Middle frontal gyrus (tissue), 1 donor: Measurements from ENCODE around the gene SIX3.

ENCODE experiments used
- DNase-seq: peaks from one replicate; pipeline ENCODE4 v3.0.0-alpha.2; 2015; ENCODE audit warnings: low spot score; ENCODE audit errors: extremely low spot score

Gene SIX3

DNA sequence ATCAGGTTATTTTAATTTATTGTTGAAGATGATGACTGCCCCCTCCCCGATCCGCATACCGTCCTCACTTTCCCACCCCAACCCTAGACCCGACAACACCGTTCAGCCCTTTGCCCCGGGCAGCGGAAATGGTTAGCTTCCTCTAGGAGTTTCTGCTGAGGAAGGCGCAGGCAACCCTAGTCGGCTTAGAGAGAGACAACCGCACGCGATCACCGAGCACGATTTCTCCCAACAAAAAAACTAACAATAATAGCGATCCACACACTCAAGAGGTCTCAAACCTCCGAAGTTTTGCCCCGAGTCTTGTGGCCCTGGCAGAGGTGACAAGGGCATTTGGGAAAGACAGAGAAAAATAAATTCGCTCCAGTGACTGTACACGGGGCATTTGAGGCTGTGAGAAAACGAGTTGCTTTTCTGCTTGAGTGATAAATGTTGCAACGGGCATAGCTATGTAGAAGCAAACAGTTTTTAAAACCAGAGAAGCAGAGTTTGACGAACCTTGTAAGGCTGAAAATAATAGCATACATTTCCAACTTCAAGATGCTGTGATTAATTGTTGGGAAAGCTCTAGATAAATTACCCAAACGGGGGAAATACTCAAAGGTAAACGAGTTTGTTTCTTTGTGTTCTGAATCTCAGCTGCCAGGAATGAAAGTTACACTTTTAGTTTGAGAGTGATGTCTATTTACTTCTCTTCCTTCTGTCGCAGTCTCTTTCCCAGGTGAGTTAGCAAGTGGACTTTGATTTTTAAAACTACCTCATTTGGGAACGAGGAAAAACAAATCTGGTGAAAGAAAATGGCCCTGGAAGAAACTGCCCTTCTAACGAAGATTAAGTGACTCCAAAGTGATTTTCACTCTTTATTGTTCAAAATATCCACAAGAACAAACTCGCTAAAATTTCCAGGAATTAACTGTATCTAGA lies 11.0 kb upstream of the SIX3 start:
- no peak for DNase-seq

DNA sequence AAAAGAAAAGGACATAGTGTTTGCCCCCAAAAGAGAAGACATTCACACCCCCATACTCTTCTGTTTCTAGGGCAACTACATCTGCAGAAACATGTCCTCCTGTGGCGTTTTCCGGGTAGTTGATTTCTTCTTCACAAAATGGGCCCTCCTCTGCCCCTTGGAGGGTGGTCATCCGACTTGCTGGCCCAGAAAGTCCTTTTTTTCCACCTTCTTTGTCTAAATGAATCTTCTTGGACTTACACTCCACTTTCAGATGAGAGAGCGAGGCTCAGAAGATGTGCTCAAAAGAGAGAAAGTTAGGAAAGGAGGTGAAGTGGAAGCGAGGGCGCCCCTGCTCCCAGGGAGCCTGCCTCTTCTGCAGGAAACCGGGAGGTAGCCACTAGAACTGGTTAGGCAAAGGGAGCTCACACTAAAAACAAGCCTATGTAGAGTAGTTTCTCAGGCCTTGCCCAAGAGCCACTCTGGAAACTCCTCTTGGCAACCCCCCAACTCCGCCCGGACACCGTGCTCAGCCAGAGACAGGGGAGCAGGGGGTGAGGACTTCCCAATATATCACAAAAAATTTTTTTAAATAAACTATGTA lies 10.2 kb upstream of the SIX3 start:
- DNase-seq: no peak

DNA sequence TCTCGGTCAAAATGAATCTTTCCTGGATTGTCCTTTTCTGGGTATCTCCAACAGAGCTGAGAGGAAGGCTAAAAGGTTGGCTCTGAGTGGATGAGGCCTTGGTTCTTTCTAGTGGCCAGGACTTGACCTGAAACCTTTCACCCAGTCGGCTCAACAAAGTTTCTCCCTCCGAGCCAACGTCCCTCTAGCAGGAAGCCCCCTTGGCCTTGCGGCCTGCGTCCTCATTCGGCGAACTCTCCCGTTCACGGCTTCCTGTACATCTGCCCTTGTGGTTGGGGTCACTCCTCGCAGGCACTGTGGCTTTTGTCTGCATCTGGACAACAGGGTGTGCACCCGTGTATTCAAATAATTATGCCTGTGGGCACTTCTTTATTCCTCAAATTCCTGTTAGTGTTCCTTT lies 9.4 kb upstream of the SIX3 start:
- no peak for DNase-seq

- DNase-seq: no peak
Observed at GRCh38 chr2:44932564-44933392, 8.7 kb upstream of the SIX3 start.

DNA sequence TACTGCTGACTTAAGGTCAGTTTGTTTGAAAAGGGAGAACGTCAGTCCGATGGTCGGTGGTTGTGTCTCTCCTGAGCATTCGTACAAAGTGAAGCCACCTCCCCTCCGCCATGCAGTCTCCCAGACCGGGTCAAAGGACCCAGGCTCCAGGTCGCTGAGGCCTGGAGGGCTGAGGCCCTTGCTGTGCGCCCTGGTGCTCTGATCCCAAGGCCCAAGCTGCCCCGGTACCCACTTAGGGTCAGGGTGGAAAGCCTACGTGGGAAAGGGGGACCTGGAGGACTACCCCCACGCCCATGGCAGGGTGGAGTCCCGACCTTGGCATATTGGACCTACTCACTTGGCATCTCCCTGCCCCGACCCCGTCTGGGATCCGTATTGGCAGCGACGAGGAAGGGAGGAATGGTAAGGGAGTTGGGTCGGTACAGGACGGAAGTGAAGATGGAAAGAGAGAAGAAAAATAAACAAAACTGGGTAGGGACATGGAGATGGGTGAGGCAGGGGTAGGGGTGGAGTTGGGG lies 8.0 kb upstream of the SIX3 start:
- no peak for DNase-seq

DNA sequence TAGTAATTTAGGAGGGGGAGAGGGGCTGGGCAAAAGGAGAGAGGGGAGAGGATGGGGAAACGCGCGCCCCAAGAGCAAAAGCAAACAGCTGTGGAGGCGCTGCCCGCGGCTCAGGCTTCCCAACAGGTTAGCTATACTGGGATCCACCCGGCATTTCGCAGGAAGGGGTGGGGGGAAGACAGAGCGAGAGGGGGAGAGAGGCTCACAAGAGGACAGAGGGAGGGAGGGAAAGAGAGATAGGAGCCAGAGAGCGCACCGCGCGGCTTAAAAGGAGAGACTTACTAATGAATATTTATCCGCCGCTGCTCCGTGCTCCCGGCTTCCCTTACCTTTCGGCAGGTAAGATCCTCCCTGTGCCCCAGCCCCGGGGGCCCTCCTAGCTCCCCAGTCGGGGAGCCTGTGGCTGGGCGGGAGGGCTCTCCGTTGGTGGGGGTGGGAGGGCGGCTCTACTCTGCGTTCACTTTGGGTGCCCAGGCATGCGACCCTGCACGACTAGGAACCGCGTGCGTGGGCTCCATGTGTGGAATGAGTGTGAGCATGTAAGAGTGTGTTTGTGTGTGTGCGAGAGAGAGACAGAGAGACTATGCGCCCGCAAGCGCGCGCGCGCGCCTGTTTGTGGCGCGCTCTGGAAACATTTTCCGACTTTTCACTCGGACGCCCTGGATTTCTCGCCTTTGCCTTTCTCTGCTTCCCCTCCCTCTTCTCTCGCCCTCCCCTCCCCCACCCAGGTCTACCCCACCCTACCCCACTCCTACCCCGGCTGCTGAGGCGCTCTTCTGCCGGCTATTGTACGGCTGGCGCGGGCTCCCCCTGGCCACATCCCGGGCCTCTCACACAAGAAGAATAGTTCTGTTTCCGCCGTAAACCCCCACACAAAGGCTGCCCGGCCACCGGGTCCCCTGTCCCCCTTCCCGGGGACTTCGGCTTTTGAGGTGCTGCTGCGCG lies 7.2 kb upstream of the SIX3 start:
- no peak for DNase-seq

- no peak for DNase-seq
Observed at GRCh38 chr2:44934983-44935728, 6.3 kb upstream of the SIX3 start.

- DNase-seq: no peak
Observed at GRCh38 chr2:44935729-44936098, 5.8 kb upstream of the SIX3 start.

DNA sequence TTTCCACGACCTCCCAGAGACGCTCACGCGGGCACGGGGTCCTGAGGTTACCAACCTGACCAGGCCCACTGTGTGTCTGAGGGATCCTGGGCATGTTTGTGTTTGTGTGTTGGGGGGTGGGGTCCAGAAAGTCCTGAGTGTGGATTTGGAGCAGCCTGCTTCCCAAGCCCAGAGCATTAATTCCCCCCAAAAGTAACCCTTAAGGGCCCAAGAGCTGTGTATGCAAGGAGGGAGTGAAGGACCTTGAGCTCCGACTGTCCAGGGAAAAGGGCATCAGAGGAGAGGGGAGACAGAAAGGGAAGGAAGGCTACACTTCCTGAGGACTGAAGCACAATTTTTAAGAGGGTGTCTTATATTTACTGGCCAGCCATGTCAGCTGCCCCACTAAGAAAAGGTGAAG lies 5.2 kb upstream of the SIX3 start:
- DNase-seq: no peak

GRCh38 chr2:44936715-44937687 lies 4.5 kb upstream of the SIX3 start:
- DNase-seq: no peak

- no peak for DNase-seq
Observed at GRCh38 chr2:44937688-44938240, 3.7 kb upstream of the SIX3 start.

- no peak for DNase-seq
Observed at GRCh38 chr2:44938287-44939105, 3.0 kb upstream of the SIX3 start.

- no peak for DNase-seq
Observed at GRCh38 chr2:44939106-44940048, 2.1 kb upstream of the SIX3 start.

- DNase-seq: no peak
Observed at GRCh38 chr2:44940049-44940494, 1.4 kb upstream of the SIX3 start.

- no peak for DNase-seq
Observed at GRCh38 chr2:44940732-44941464, 604 bp upstream of the SIX3 start.
